HepG2 (cell line): ENCODE results near the gene LIPH. TPM values are rescaled to one million over a fixed set of nuclear protein-coding genes. Genes with fewer than 3 reads are reported as not detected.

Source experiments
- ATAC-seq: fragments of 200-7000 bp; cut with Tn5 transposase; 3 replicates; pipeline ENCODE4 v1.9.1; 2020; ENCODE audit warnings: mild to moderate bottlenecking, moderate library complexity
- BruUV-seq: library from RNA; stranded (reverse); fragments of 400-500 nt; replicated peaks from 2 replicates; lab custom pipeline; 2021; lab: Mats Ljungman, UMichigan
- CTCF ChIA-PET: fragments of 300-600 bp; formaldehyde crosslinking; extraction: SDS; loops from one replicate; lab custom pipeline; 2021; ENCODE audit warnings: low total read pairs, inconsistent platforms, low intra/inter-chr PET ratio; lab: Yijun Ruan, JAX
- POLR2A ChIA-PET: fragments of 350-600 bp; sonication (Branson Sonifier 250); formaldehyde crosslinking; loops from one replicate; lab custom pipeline; 2020; ENCODE audit warnings: antibody characterized with exemption, inconsistent platforms; lab: Yijun Ruan, JAX
- DNase-seq: peaks from one replicate; pipeline ENCODE4 v3.0.0-alpha.2; 2015; ENCODE audit warnings: low spot score
- FAIRE-seq: peaks from 3 replicates; lab custom pipeline; 2011; peaks lifted over from hg19 to GRCh38; lab: Jason Lieb, UNC
- H2AFZ ChIP-seq: one replicate; pipeline ENCODE4 v1.6.1; 2011; ENCODE audit warnings: low read length, inconsistent platforms
- H3K27ac ChIP-seq: fragments of 300-600 bp; 3 replicates; pipeline ENCODE4 v1.8.0; 2011; ENCODE audit warnings: mixed run types, mild to moderate bottlenecking, mixed read lengths, low read length, inconsistent platforms; ENCODE audit not compliant: insufficient read depth; ENCODE audit errors: extremely low read length
- H3K27me3 ChIP-seq, 2 experiments: fragments of 200-600 bp in 1 of 2; 2 replicates in 1 of 2; 3 replicates in 1 of 2; pipeline versions ENCODE4 v1.6.0 to v1.8.0; 2011; ENCODE audit warnings: low read length in 2 of 2, mild to moderate bottlenecking in 2 of 2, moderate library complexity in 2 of 2, inconsistent platforms in 1 of 2; ENCODE audit not compliant: insufficient read depth in 2 of 2, control insufficient read depth in 1 of 2
- H3K36me3 ChIP-seq, 2 experiments: fragments of 200-600 bp in 1 of 2; replicated peaks in 1 of 2; 2 replicates in 1 of 2; 3 replicates in 1 of 2; pipeline versions ENCODE4 v1.5.1 to v1.8.0; 2011; ENCODE audit warnings: low read length in 2 of 2, inconsistent platforms in 1 of 2; ENCODE audit not compliant: insufficient read depth in 2 of 2, control insufficient read depth in 1 of 2
- H3K4me1 ChIP-seq: 2 replicates; pipeline ENCODE4 v1.5.1; 2012; ENCODE audit warnings: low read length, inconsistent platforms; ENCODE audit not compliant: insufficient read depth
- H3K4me2 ChIP-seq: 2 replicates; pipeline ENCODE4 v1.6.0; 2011; ENCODE audit warnings: low read depth, low read length, inconsistent platforms
- H3K4me3 ChIP-seq, 3 experiments: fragments of 200-600 bp in 1 of 3; sonication (generic), shearing (Covaris generic) in 1 of 3; replicated peaks in 1 of 3; 2 replicates each; pipeline ENCODE4 v1.5.1; 2011 to 2016; ENCODE audit warnings: low read length in 3 of 3, inconsistent platforms in 2 of 3, low read depth in 2 of 3, mild to moderate bottlenecking in 2 of 3, control low read depth in 1 of 3, mixed read lengths in 1 of 3; ENCODE audit not compliant: insufficient read depth in 1 of 3
- H3K79me2 ChIP-seq: one replicate; pipeline ENCODE4 v1.6.1; 2011; ENCODE audit warnings: low read length, inconsistent platforms; ENCODE audit not compliant: insufficient read depth
- H3K9ac ChIP-seq: 2 replicates; pipeline ENCODE4 v1.6.0; 2011; ENCODE audit warnings: mild to moderate bottlenecking, low read depth, low read length, inconsistent platforms; ENCODE audit not compliant: insufficient read depth
- H3K9me3 ChIP-seq: 2 replicates; pipeline ENCODE4 v1.5.1; 2012; ENCODE audit warnings: mild to moderate bottlenecking, low read length
- H4K20me1 ChIP-seq: 2 replicates; pipeline ENCODE4 v1.6.0; 2011; ENCODE audit warnings: inconsistent platforms, mild to moderate bottlenecking, low read length, moderate library complexity; ENCODE audit not compliant: insufficient read depth
- AGO2 ChIP-seq: fragments of 200-400 bp; formaldehyde crosslinking; optimal IDR thresholded peaks from 2 replicates; pipeline ENCODE3; 2017; ENCODE audit warnings: mild to moderate bottlenecking, low read depth, low read length, moderate library complexity
- KAT2B ChIP-seq: fragments of 150-350 bp; IDR thresholded peaks from 2 replicates; pipeline ENCODE4 v1.6.1; 2014; ENCODE audit warnings: low read depth, low read length, borderline replicate concordance
- POLR2A ChIP-seq, 2 experiments: IDR thresholded peaks; 2 replicates each; pipeline ENCODE4 v1.6.1; 2011; ENCODE audit warnings: low read depth in 2 of 2, low read length in 2 of 2, mild to moderate bottlenecking in 1 of 2, moderate library complexity in 1 of 2; ENCODE audit not compliant: insufficient read depth in 1 of 2
- POLR2G ChIP-seq: fragments of 200-400 bp; formaldehyde crosslinking; IDR thresholded peaks from 2 replicates; pipeline ENCODE4 v1.6.1; 2018; ENCODE audit warnings: mild to moderate bottlenecking, low read depth, low read length, moderate library complexity
- PTBP1 ChIP-seq: fragments of 200-400 bp; formaldehyde crosslinking; IDR thresholded peaks from 2 replicates; pipeline ENCODE4 v1.6.1; 2018; ENCODE audit warnings: low read length, low read depth; ENCODE audit not compliant: poor library complexity, severe bottlenecking
- RBM22 ChIP-seq: fragments of 200-400 bp; formaldehyde crosslinking; optimal IDR thresholded peaks from 2 replicates; pipeline ENCODE3; 2017; ENCODE audit warnings: mild to moderate bottlenecking, low read length, moderate library complexity
- SOX13 ChIP-seq, 3 experiments: fragments of 450-650 bp in 1 of 3; sonication (generic) in 1 of 3; formaldehyde crosslinking in 1 of 3; IDR thresholded peaks in 2 of 3; conservative IDR thresholded peaks in 1 of 3; 2 replicates each; pipeline versions ENCODE4 v1.5.0 to v1.6.1; 2016 to 2020; ENCODE audit warnings: antibody characterized with exemption in 1 of 3, mild to moderate bottlenecking in 1 of 3, missing compliant biosample characterization in 1 of 3, missing genetic modification reagents in 1 of 3, moderate library complexity in 1 of 3
- TBX2 ChIP-seq: sonication (generic); formaldehyde crosslinking; IDR thresholded peaks from 2 replicates; pipeline ENCODE4 v1.5.0; 2020; ENCODE audit warnings: missing genetic modification reagents, mild to moderate bottlenecking, borderline replicate concordance
- ZFP82 ChIP-seq: sonication (generic); formaldehyde crosslinking; IDR thresholded peaks from 2 replicates; pipeline ENCODE4 v1.5.1; 2020; ENCODE audit warnings: mild to moderate bottlenecking, missing genetic modification reagents, borderline replicate concordance
- ZNF850 ChIP-seq: sonication (generic); formaldehyde crosslinking; conservative IDR thresholded peaks from 2 replicates; pipeline ENCODE4 v1.9.0; 2021; ENCODE audit warnings: mild to moderate bottlenecking, missing genetic modification reagents
- WGBS: methylation state at CpG from one replicate; pipeline ENCODE4 v1.1.6; 2017; ENCODE audit warnings: low lambda C conversion rate; 5-methylcytosine and 5-hydroxymethylcytosine counted together
- in situ Hi-C: cut with HindIII; loops from 2 replicates; pipeline ENCODE4 v1.10.0; 2017; ENCODE audit warnings: low pct_unique_long_range_greater_than_20kb; ENCODE audit not compliant: extremely low pct_ligation_motif_present
- intact Hi-C: fragments of 100-400 bp; cut with micrococcal nuclease; formaldehyde crosslinking; loops from one replicate; pipeline ENCODE4 v1.10.0; 2022; ENCODE audit not compliant: unreplicated experiment
- polyA plus RNA-seq, 8 experiments: library from polyadenylated mRNA; depleted of rRNA in 3 of 8; stranded (reverse) in 7 of 8; unstranded in 1 of 8; fragments of >200 nt; fragmentation: Illumina TruSeq in 4 of 8; extraction: Trizol in 4 of 8; gene quantifications; 2 replicates each; pipeline versions ENCODE4 v1.2.1 to v1.2.3, GENCODE V29; 2011 to 2016; ENCODE audit warnings: low read depth in 4 of 8, missing spikeins in 1 of 8, mixed read lengths in 1 of 8; ENCODE audit not compliant: insufficient read depth in 1 of 8
- total RNA-seq, 5 experiments: library from RNA; depleted of rRNA; stranded (reverse); fragments of >200 nt; fragmentation: Illumina TruSeq; extraction: Trizol; gene quantifications; 2 replicates each; pipeline ENCODE4 v1.2.3, GENCODE V29; 2016; ENCODE audit warnings: low read depth in 1 of 5
- TF ChIP-seq, protein P1 (sequence below): sonication (generic); formaldehyde crosslinking; IDR thresholded peaks from 2 replicates; pipeline ENCODE4 v1.5.1; 2020; ENCODE audit warnings: missing genetic modification reagents, mild to moderate bottlenecking, borderline replicate concordance
- TF ChIP-seq, protein P2 (sequence below): sonication (generic); formaldehyde crosslinking; IDR thresholded peaks from 2 replicates; pipeline ENCODE4 v1.5.0; 2020; ENCODE audit warnings: mild to moderate bottlenecking, missing genetic modification reagents
- TF ChIP-seq, protein P3 (sequence below): sonication (generic); formaldehyde crosslinking; IDR thresholded peaks from 2 replicates; pipeline ENCODE4 v1.4.0; 2020; ENCODE audit warnings: mild to moderate bottlenecking, missing genetic modification reagents

Gene LIPH
- total and polyA plus RNA-seq, 2 of the 13 experiments (the other 11 are each of a cell fraction or from before 2014, with no cell fraction given) = 0.09 to 0.34 TPM

DNA sequence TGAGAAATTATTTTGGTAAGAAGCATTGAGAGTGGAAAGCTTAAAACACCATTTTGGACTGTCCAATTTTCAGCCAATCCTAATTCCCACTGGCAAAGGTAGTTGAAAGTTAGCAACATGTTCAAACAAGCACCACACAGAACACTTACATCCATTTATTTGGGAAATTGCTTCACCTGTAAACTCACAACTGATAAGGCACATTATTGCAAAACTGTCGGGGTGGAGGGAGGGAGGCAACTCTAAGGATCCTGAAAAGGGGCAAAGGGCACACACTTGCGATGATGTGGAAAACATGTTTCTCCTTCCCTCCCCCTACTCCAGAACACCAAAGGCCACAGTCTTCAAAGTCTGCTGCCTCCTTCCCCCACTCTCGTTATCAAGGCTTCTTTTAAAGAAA lies 62.9 kb downstream of the LIPH start (continued):
- TF ChIP-seq, protein P1, sequence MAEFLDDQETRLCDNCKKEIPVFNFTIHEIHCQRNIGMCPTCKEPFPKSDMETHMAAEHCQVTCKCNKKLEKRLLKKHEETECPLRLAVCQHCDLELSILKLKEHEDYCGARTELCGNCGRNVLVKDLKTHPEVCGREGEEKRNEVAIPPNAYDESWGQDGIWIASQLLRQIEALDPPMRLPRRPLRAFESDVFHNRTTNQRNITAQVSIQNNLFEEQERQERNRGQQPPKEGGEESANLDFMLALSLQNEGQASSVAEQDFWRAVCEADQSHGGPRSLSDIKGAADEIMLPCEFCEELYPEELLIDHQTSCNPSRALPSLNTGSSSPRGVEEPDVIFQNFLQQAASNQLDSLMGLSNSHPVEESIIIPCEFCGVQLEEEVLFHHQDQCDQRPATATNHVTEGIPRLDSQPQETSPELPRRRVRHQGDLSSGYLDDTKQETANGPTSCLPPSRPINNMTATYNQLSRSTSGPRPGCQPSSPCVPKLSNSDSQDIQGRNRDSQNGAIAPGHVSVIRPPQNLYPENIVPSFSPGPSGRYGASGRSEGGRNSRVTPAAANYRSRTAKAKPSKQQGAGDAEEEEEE (CRISPR knock-in tag) = no peak
- TF ChIP-seq ZNF850 (CRISPR knock-in tag) (no peak), SOX13 (IDR thresholded peaks at IDR 0.05) (no peak), SOX13 (CRISPR knock-in tag; conservative IDR thresholded peaks at IDR 0.05 in 1 of 2, IDR thresholded peaks at IDR 0.05 in 1 of 2) (peak in 1 of 2 experiments; percentile 28; a peak in 1 of 4 replicates), TBX2 (no peak)
- TF ChIP-seq, protein P2, sequence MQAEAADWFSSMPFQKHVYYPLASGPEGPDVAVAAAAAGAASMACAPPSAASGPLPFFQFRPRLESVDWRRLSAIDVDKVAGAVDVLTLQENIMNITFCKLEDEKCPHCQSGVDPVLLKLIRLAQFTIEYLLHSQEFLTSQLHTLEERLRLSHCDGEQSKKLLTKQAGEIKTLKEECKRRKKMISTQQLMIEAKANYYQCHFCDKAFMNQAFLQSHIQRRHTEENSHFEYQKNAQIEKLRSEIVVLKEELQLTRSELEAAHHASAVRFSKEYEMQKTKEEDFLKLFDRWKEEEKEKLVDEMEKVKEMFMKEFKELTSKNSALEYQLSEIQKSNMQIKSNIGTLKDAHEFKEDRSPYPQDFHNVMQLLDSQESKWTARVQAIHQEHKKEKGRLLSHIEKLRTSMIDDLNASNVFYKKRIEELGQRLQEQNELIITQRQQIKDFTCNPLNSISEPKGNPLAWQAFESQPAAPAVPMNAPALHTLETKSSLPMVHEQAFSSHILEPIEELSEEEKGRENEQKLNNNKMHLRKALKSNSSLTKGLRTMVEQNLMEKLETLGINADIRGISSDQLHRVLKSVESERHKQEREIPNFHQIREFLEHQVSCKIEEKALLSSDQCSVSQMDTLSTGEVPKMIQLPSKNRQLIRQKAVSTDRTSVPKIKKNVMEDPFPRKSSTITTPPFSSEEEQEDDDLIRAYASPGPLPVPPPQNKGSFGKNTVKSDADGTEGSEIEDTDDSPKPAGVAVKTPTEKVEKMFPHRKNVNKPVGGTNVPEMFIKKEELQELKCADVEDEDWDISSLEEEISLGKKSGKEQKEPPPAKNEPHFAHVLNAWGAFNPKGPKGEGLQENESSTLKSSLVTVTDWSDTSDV (CRISPR knock-in tag) = no peak

DNA sequence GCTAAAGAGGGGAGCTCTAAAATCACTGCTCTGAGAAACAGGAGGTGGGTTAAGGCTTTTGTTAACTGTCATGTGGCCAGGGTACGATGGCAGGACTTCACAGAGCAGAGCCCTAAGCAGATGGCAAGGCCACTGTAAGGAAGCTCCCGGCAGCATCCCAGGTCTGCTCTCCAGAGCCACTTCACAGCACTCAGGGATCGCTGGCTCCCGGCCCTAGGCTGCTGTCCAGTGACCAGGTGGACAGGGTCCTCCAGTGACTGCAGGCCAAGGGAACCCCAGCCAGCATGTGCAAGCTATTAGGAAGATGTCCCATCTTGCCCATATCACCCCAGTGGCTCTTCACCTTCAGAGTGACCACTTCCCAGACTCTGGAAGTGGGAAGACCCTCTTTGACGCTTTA lies 63.9 kb downstream of the LIPH start:
- FAIRE-seq = no peak
- Histone ChIP-seq H2AFZ (no peak overlapping the region), H3K9me3 (no peaks in the 10 kb centered on the region), H3K9ac (no peak overlapping the region), H3K4me2 (no peak overlapping the region), H3K4me1 (peaks cover 20% of the 10 kb centered on the region), H4K20me1 (no peaks in the 10 kb centered on the region; the same call in 1 of the 2 replicates), H3K4me3 (no peak overlapping the region), H3K79me2 (no peaks in the 10 kb centered on the region), H3K27me3 (no peaks in the 10 kb centered on the region), H3K27ac (no peak overlapping the region), H3K36me3 (peaks cover 10 to 34% of the 10 kb centered on the region in 2 experiments; a peak in 4 of 5 replicates)
- ChIA-PET CTCF (no interaction called here), POLR2A (interaction anchor here (0.9 kb wide), 1 partner anchor 11 kb away, joined by 3 read pairs; the partner anchor contains the start of gene TMEM41A)
- intact Hi-C loops = no loop called here
- no TSS peak for BruUV-seq
- in situ Hi-C loops = no loop called here
- ATAC-seq = peak; percentile 29
- no peak for DNase-seq
- WGBS = 97% methylated on average over 4 of the region's 5 CpGs
- TF ChIP-seq AGO2 (peak; percentile 48), POLR2G (peak; percentile 36; the same call in 1 of the 2 replicates), ZFP82 (CRISPR knock-in tag) (no peak), KAT2B (no peak), PTBP1 (no peak), POLR2A (IDR thresholded peaks at IDR 0.05; ENCODE audit: insufficient read depth in 1 of 2, low read depth in 2 of 2, low read length in 2 of 2) (0 out of 4 replicates have a peak, but pooled peaks of 1 of the 2 experiments have one; percentile 30), RBM22 (peak; percentile 45)
- TF ChIP-seq, protein P3, sequence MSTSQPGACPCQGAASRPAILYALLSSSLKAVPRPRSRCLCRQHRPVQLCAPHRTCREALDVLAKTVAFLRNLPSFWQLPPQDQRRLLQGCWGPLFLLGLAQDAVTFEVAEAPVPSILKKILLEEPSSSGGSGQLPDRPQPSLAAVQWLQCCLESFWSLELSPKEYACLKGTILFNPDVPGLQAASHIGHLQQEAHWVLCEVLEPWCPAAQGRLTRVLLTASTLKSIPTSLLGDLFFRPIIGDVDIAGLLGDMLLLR (CRISPR knock-in tag) = no peak
